ENCODE measurements around the gene GNB3. TPM values are rescaled to one million over a fixed set of nuclear protein-coding genes. Genes with fewer than 3 reads are reported as not detected.

The GNB3 gene
- total RNA-seq, 1 experiment from 2014 or later, result 0.21 TPM

DNA sequence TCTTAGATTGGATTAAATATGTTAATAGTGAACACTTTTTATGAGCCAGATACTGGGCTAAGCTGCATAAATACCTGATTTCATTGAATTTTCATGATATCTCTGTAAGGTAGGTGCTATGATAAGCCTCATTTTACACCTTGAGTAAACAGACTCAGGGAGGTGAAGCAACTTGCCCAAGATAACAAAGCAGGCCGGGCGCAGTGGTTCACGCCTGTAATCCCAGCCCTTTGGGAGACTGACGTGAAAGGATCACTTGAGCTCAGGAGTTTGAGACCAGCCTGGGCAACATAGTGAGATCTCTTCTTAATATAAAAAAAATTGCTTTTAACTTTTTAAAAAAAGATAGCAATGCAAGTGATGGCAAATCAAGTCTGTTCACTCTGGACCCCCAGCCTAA, 1.4 kb downstream of the GNB3 start:
- H3K36me3 ChIP-seq (ENCODE audit: control insufficient read depth, insufficient read depth, low read length), result no peaks in the 10 kb centered on the region
- no peaks in the 10 kb centered on the region for H3K27me3 ChIP-seq (ENCODE audit: control insufficient read depth, insufficient read depth, low read length)
- DNase-seq (ENCODE audit: low read depth, low spot score) (no peak), ATAC-seq (no peak)
- ChIA-PET POLR2A (no interaction called here), CTCF (no interaction called here)
- H3K4me3 ChIP-seq (ENCODE audit: low read depth in 2 of 2, low read length in 2 of 2), result no peak overlapping the region
- in situ Hi-C loops (cut with HindIII; ENCODE audit: low pct_unique_long_range_greater_than_20kb, low sequenced_read_pairs), result no loop called here
- no peaks in the 10 kb centered on the region; the same call in 1 of the 2 replicates for H3K4me1 ChIP-seq (ENCODE audit: control insufficient read depth, insufficient read depth, low read length)
- TF ChIP-seq SIN3A (IDR thresholded peaks at IDR 0.05; ENCODE audit: borderline replicate concordance, insufficient read depth, low read depth, low read length) (no peak), TCF7L2 (IDR thresholded peaks at IDR 0.05; ENCODE audit: low read depth, low read length) (no peak)
- H3K9me3 ChIP-seq (ENCODE audit: control insufficient read depth, insufficient read depth, low read depth, low read length), result no peaks in the 10 kb centered on the region
- BruUV-seq (replicated peaks), result no TSS peak
- intact Hi-C loops (cut with micrococcal nuclease; ENCODE audit: unreplicated experiment), result no loop called here
- no peak overlapping the region for H3K27ac ChIP-seq (ENCODE audit: low read length)

DNA sequence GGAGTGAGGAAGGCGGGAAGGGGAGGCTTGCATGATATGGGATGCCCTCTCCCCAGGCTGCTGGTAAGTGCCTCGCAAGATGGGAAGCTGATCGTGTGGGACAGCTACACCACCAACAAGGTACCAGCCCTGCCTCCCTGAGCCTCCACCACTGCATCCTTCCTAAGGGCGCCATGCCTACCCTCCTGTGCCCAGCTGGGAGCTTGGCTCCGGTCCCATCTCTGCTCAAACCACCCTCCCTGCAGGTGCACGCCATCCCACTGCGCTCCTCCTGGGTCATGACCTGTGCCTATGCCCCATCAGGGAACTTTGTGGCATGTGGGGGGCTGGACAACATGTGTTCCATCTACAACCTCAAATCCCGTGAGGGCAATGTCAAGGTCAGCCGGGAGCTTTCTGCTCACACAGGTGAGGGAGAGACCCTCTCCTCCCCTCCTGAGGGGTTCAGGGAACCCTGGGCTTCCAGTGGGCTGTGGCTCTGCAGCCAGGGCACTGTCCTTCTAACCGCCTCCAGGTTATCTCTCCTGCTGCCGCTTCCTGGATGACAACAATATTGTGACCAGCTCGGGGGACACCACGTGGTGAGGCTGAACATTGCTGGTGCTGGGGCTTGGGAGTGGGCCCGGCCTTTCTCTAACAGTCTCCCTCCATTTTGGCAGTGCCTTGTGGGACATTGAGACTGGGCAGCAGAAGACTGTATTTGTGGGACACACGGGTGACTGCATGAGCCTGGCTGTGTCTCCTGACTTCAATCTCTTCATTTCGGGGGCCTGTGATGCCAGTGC, 2.6 kb downstream of the GNB3 start:
- CTCF ChIA-PET, result no interaction called here

More for the DNA sequence above, 2.6 kb downstream of the GNB3 start:
- POLR2A ChIA-PET, result no interaction called here
- no peak for TF ChIP-seq POLR2AphosphoS5 (IDR thresholded peaks at IDR 0.05; ENCODE audit: low read depth, low read length)
- no peak for TF ChIP-seq REST (IDR thresholded peaks at IDR 0.05; ENCODE audit: insufficient read depth in 1 of 2, low read depth in 2 of 2, low read length in 1 of 2)
- TF ChIP-seq SIN3A (IDR thresholded peaks at IDR 0.05; ENCODE audit: borderline replicate concordance, insufficient read depth, low read depth, low read length), result no peak
- TF ChIP-seq CTCF (IDR thresholded peaks at IDR 0.05), result no peak
- no peak for TF ChIP-seq TCF7L2 (IDR thresholded peaks at IDR 0.05; ENCODE audit: low read depth, low read length)
- in situ Hi-C loops (cut with HindIII; ENCODE audit: low pct_unique_long_range_greater_than_20kb, low sequenced_read_pairs), result no loop called here
- BruUV-seq (replicated peaks), result no TSS peak
- intact Hi-C loops (cut with micrococcal nuclease; ENCODE audit: unreplicated experiment), result no loop called here
- Histone ChIP-seq H3K27me3 (ENCODE audit: control insufficient read depth, insufficient read depth, low read length) (no peaks in the 10 kb centered on the region), H3K4me1 (ENCODE audit: control insufficient read depth, insufficient read depth, low read length) (no peaks in the 10 kb centered on the region; the same call in 1 of the 2 replicates), H3K27ac (ENCODE audit: low read length) (no peak overlapping the region), H3K36me3 (ENCODE audit: control insufficient read depth, insufficient read depth, low read length) (no peaks in the 10 kb centered on the region), H3K4me3 (ENCODE audit: low read depth in 2 of 2, low read length in 2 of 2) (no peak overlapping the region), H3K9me3 (ENCODE audit: control insufficient read depth, insufficient read depth, low read depth, low read length) (no peaks in the 10 kb centered on the region)
- ATAC-seq, result peak; percentile 56
- no peak for DNase-seq (ENCODE audit: low read depth, low spot score)
